Activated CD8-positive, alpha-beta memory T cell treated with anti-CD3 and anti-CD28 coated beads, Interleukin-2, amount 50 U/mL, for 24 hours (primary cell): ENCODE results near the gene TRAK1.

ENCODE experiments used
- DNase-seq: peaks from one replicate; pipeline ENCODE4 v3.0.0-alpha.2; 2020; ENCODE audit errors: extremely low read depth

TRAK1 gene

DNA sequence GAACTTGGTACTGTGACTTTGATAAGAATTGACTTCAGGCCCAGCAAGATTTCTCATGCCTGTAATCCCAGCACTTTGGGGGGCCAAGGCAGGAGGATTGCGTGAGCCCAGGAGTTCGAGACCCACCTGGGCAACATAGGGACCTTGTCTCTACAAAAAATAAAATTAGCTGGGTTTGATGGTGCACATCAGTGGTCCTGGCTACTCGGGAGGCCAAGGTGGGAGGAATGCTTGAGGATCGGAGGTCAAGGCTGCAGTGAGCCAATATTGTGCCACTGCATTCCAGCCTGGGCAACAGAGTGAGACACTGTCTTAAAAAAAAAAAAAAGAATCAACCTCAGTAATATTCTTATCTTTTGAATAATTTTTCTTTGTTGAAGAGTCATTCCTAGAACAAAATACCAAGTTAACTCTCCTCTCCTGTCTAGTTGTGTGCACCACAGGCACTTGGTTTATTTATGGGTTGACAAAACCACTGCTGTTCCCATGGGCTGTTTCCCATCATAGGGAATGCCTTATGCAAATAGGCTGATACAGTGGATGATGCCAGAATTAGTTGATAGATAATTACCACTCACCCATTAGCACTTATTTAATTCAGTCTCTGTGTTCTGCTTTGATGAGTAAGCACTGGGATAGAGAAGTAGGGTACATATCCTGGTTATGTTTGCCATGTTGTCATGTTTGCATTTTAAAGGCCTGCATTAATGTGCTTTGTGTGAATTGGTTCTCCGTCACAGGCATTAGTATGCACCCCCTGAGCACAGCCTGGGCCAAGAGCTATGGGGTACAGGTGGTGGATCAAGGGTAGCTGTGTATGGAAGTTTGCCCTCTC is 32.9 kb downstream of the TRAK1 start:
- no peak for DNase-seq

- no peak for DNase-seq
Measured at GRCh38 chr3:42127226-42127625, 36.1 kb downstream of the TRAK1 start.

DNA sequence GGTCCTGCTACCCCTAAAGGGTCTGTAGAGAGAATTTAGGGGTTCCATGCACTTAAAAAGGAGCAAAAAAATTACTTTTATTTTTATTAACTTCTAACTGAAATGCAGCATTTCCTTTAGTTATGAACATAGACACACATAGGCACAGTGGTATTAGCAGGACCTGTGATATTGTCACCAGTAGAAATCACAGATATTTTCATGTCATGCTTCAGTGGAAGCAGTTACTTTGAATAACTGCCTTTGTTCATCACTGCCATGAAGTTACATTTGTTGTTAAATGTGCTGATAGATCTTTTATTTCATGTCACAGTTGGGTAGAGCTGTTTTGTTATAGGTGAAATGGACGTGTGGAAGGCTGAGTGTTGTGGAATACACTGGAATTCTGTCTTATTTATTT is 37.4 kb downstream of the TRAK1 start:
- DNase-seq, result no peak

DNA sequence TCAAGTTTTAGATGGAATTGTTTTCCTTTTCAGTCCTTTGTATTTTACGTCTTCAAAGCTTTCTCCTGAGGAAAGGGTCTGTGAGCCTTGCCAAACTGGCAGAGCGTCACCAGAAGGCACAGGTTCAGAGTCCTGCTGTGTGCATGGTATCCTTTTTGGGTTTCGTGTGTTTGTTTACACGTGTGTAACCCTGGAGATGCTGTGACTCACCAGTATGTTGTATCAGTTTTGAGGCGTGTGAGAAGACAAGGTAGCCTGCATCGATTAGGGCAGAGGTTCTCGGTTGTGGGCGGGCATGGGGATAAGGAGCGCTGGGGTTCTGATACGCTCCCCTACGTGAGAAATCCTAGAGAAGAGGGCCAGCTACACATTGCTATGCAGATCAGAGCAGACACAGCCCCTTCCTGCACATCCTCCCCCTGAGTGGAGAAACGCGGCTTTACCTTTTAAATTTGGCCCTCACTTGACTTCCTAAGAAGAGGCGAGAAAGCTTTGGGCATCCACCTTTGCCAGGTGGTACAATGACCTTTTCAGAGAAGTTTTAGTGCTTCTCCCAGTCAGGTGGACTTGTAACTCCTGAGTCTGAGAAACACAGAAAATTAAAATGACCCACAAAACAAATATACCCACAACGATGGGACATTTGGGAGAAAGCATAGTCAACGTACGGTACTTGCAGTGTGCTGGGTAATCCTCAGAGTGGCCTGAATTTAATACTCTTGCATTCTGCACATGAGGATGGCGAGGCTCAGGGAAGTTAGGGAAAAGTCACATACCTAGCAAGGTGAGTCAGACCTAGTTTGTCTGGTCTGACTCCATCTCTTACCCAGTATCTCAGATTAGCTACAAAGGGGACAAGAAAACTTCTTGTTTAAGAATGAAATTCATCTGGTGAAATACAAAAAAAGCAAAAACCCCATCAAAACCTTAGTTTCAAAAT is 38.1 kb downstream of the TRAK1 start:
- DNase-seq, result no peak

- no peak for DNase-seq
Measured at GRCh38 chr3:42130007-42130328, 38.8 kb downstream of the TRAK1 start.

- DNase-seq, result no peak
Measured at GRCh38 chr3:42130329-42131070, 39.3 kb downstream of the TRAK1 start.

DNA sequence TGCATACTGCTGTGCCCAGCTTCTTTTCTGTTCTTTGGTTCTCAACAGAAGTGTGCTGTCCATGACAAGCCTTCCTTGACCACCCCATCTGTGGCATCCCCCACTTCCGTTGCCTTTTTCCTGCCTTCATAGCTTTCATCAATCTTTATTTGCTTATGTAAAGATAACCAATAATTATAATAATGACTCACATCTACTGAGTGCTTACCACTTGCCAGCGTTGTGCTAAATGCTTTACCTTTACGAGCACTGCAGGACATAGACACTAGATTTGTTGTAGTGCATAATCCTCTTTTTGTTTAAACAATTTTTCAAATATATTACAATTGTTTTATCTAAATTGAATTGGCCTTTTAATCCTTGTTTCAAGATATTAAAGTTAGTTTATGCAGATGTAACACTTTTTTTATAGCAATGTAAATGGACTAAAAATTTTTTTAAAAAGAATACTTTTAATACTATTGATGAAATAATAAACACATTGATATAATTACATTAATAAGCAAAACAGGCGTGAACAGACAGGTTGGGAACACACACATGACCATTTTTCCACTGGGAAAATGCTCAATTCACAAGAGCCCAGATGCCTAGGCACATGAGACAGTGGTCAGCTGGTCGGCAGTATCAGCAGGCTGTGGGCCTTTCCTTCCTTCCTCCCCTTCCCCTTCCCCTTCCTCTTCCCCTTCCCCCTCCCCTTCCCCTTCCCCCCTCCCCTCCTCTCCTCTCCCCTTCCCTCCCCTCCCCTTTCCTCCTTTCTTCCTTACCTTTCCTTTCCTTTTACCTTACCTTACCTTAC is 42.5 kb downstream of the TRAK1 start:
- no peak for DNase-seq

DNA sequence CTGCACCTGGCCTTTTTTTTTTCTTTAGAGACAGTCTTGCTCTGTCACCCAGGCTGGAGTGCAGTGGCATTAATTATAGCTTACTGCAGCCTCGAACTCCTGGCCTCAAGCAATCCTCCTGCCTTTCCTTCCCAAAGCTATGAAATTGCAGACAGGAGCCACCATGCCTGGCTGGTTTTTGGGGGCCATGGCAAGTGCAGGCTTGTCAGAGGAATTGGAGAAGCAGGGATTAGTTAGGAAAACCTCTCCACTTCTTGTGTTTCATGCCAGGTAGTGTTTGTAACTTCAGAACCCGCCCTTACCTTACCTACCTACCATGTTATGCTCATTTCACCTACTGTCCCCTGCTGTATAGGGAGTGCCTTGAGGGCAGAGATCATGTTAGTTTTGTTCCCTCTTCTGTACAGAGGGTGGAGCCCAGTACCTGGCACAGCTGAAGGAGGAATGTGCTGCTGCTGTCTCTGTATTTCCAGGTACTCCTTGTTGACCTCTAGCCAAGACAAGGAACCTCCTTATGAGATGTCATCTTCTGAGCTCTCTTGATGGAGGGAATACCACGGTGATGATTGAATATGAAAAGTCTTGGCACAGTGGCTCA is 43.8 kb downstream of the TRAK1 start:
- no peak for DNase-seq

- DNase-seq, result no peak
Measured at GRCh38 chr3:42139621-42140453, 48.7 kb downstream of the TRAK1 start.

DNA sequence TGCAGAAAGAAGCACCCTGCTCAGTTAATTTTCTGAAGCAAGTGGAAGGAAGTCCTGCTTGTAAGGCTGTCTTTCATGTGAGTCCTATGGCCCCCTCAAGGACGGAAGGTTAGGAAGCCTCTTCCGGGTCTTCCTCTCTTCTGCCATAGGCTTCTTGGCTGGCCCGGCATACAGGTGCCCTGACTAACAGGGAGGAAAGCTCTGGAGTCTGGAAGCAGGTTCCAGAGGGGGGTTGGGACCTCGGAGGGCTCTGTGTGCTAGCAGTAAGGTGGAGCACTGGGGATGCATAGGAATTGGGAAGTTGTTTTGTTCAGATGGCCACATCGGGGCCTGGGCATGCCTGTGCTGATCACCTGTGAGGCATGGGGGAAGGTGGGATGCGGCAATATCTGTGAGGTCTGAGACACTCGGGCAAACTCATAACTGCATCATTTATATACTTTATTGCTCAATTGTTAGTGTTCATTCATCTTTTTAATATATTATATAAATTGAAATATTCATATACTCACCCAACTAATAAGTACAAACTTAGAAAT is 49.6 kb downstream of the TRAK1 start:
- no peak for DNase-seq

DNA sequence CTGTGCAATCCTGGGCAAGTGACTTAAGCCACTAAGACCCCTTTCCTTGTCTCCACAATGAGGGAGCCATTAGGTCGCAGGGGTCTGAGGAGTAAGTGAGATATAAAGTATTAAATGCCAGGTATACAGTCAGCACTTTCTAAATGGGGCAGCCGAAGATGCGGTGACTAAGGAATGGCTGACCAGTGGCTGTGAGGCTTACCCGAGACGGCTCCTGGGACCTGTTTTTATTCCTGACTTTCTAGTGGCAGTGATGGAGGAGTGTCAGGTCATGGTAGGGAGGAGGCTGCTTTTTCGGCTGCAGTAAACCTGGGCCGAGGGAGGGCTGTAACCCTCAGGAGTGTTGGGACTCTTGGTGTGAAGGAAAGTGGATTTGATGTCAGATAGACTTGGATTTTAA is 52.3 kb downstream of the TRAK1 start:
- no peak for DNase-seq

DNA sequence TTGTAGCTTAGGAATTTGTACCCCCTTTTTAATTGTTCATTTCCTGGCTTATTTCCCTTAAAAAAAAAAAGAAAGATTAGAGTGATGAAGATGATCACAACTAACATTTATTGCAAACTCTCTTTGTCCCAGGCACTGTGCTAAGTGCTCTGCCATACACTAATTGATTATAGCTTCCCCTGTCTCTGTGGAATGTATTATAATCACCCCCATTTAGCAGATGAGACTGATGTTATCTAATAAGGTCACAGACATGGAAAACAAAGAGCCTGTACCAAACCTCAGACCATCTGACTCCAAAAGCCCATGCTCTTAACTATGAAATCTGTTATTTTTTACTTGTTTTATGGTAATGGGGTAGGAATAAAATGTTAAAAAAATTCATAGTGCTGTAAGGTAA is 53.1 kb downstream of the TRAK1 start:
- DNase-seq, result no peak

GRCh38 chr3:42148086-42148848 is 57.1 kb downstream of the TRAK1 start:
- DNase-seq, result no peak

- no peak for DNase-seq
Measured at GRCh38 chr3:42148982-42149432, 57.9 kb downstream of the TRAK1 start.

- no peak for DNase-seq
Measured at GRCh38 chr3:42149532-42149931, 58.4 kb downstream of the TRAK1 start.

GRCh38 chr3:42149975-42150374 is 58.8 kb downstream of the TRAK1 start:
- DNase-seq, result no peak

- no peak for DNase-seq
Measured at GRCh38 chr3:42151596-42152168, 60.5 kb downstream of the TRAK1 start.

DNA sequence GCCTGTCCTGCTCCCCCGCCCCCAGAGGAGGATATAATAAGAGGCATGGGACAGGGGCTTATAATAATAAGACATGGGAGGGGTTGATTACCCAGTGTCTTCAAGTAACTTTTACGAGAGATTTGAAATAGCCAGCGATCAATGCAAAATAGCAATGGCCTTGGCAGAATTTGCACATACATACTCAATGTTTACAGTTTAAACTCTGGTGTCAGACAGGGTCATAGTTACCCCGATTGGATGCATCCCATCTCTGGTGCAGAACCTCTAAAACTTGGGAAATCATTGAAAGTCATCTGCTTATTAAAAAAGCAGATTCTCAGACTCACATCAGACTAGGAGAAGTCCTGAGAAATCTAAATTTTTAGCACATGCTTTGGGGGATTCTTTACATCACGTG is 61.0 kb downstream of the TRAK1 start:
- no peak for DNase-seq

GRCh38 chr3:42153039-42153438 is 61.9 kb downstream of the TRAK1 start:
- DNase-seq, result no peak
